Keratinocyte (primary cell): ENCODE data around the gene HDAC10. TPM values are rescaled to one million over a fixed set of nuclear protein-coding genes. Genes with fewer than 3 reads are reported as not detected.

Experiments
- DNase-seq: peaks from one replicate; pipeline ENCODE4 v3.0.0-alpha.2; 2011; ENCODE audit warnings: low read depth, missing footprints, low spot score
- FAIRE-seq: peaks from 2 replicates; lab custom pipeline; 2011; peaks lifted over from hg19 to GRCh38; lab: Jason Lieb, UNC
- H2AFZ ChIP-seq: 2 replicates; pipeline ENCODE4 v1.6.0; 2012; ENCODE audit warnings: low read length, control low read depth, inconsistent platforms; ENCODE audit not compliant: control insufficient read depth
- H3K27ac ChIP-seq: 2 replicates; pipeline ENCODE4 v1.5.1; 2011; ENCODE audit warnings: low read length; ENCODE audit not compliant: control insufficient read depth, insufficient read depth
- H3K27me3 ChIP-seq: 3 replicates; pipeline ENCODE4 v1.6.0; 2011; ENCODE audit warnings: low read length; ENCODE audit not compliant: control insufficient read depth, insufficient read depth; ENCODE audit errors: extremely low read depth
- H3K36me3 ChIP-seq, 2 experiments: 2 replicates in 1 of 2; 3 replicates in 1 of 2; pipeline ENCODE4 v1.5.1; 2011; ENCODE audit warnings: low read length in 2 of 2, mild to moderate bottlenecking in 1 of 2; ENCODE audit not compliant: control insufficient read depth in 2 of 2, insufficient read depth in 2 of 2; ENCODE audit errors: extremely low read depth in 1 of 2
- H3K4me1 ChIP-seq: 3 replicates; pipeline ENCODE4 v1.5.1; 2011; ENCODE audit warnings: low read length; ENCODE audit not compliant: control insufficient read depth, insufficient read depth; ENCODE audit errors: extremely low read depth
- H3K4me2 ChIP-seq: 3 replicates; pipeline ENCODE4 v1.6.0; 2011; ENCODE audit warnings: low read depth, low read length; ENCODE audit not compliant: control insufficient read depth, insufficient read depth; ENCODE audit errors: extremely low read depth
- H3K4me3 ChIP-seq, 3 experiments: fragments of 200-600 bp in 1 of 3; sonication (generic) in 1 of 3; 2 replicates in 2 of 3; 3 replicates in 1 of 3; pipeline ENCODE4 v1.5.1; 2011 to 2016; ENCODE audit warnings: low read length in 3 of 3, mild to moderate bottlenecking in 3 of 3, control low read depth in 2 of 3, inconsistent platforms in 1 of 3, low read depth in 1 of 3, mixed read lengths in 1 of 3, mixed run types in 1 of 3, moderate library complexity in 1 of 3; ENCODE audit not compliant: control insufficient read depth in 2 of 3, insufficient read depth in 2 of 3; ENCODE audit errors: extremely low read depth in 1 of 3
- H3K79me2 ChIP-seq: 2 replicates; pipeline ENCODE4 v1.6.0; 2012; ENCODE audit warnings: low read length; ENCODE audit not compliant: control insufficient read depth, insufficient read depth
- H3K9ac ChIP-seq: 3 replicates; pipeline ENCODE4 v1.6.0; 2011; ENCODE audit warnings: low read length; ENCODE audit not compliant: control insufficient read depth, insufficient read depth; ENCODE audit errors: extremely low read depth
- H3K9me1 ChIP-seq: 3 replicates; pipeline ENCODE4 v1.6.0; 2011; ENCODE audit warnings: low read length; ENCODE audit not compliant: control insufficient read depth, insufficient read depth; ENCODE audit errors: extremely low read depth
- H3K9me3 ChIP-seq: 2 replicates; pipeline ENCODE4 v1.5.1; 2012; ENCODE audit warnings: low read depth, low read length; ENCODE audit not compliant: control insufficient read depth
- H4K20me1 ChIP-seq: 3 replicates; pipeline ENCODE4 v1.6.0; 2011; ENCODE audit warnings: low read length; ENCODE audit not compliant: control insufficient read depth, insufficient read depth; ENCODE audit errors: extremely low read depth
- EZH2 ChIP-seq: IDR thresholded peaks from one replicate; pipeline ENCODE4 v1.6.1; 2012; ENCODE audit warnings: inconsistent platforms, mild to moderate bottlenecking, low read length, moderate library complexity
- dilution Hi-C: fragments of 300-500 bp; cut with MboI; formaldehyde crosslinking; loops from one replicate; pipeline ENCODE4 v1.7.0; 2020; ENCODE audit warnings: low sequenced_read_pairs; ENCODE audit not compliant: extremely low pct_ligation_motif_present
- polyA plus RNA-seq, 5 experiments: library from polyadenylated mRNA; depleted of rRNA in 3 of 5; stranded (reverse) in 3 of 5; stranded (forward) in 1 of 5; unstranded in 1 of 5; fragments of >200 nt; gene quantifications; 1 replicate in 1 of 5; 2 replicates in 3 of 5; 3 replicates in 1 of 5; pipeline versions ENCODE4 v1.2.1 to v1.2.3, GENCODE V29; 2011 to 2012; ENCODE audit warnings: missing spikeins in 2 of 5, low read depth in 1 of 5, low replicate concordance in 1 of 5
- TF ChIP-seq, protein P1 (sequence below), 3 experiments: IDR thresholded peaks in 1 of 3; conservative IDR thresholded peaks in 1 of 3; optimal IDR thresholded peaks in 1 of 3; 2 replicates in 2 of 3; 3 replicates in 1 of 3; pipeline versions ENCODE3 to v1.5.1; 2011; ENCODE audit warnings: low read length in 3 of 3, mild to moderate bottlenecking in 3 of 3, moderate library complexity in 2 of 3, control low read depth in 1 of 3, inconsistent platforms in 1 of 3; ENCODE audit not compliant: insufficient read depth in 2 of 3; ENCODE audit errors: extremely low read depth in 1 of 3

The HDAC10 gene
- polyA plus RNA-seq, 1 donor (not counting 4 experiments of a cell fraction or from before 2014, with no cell fraction given), result 4.7 TPM

DNA sequence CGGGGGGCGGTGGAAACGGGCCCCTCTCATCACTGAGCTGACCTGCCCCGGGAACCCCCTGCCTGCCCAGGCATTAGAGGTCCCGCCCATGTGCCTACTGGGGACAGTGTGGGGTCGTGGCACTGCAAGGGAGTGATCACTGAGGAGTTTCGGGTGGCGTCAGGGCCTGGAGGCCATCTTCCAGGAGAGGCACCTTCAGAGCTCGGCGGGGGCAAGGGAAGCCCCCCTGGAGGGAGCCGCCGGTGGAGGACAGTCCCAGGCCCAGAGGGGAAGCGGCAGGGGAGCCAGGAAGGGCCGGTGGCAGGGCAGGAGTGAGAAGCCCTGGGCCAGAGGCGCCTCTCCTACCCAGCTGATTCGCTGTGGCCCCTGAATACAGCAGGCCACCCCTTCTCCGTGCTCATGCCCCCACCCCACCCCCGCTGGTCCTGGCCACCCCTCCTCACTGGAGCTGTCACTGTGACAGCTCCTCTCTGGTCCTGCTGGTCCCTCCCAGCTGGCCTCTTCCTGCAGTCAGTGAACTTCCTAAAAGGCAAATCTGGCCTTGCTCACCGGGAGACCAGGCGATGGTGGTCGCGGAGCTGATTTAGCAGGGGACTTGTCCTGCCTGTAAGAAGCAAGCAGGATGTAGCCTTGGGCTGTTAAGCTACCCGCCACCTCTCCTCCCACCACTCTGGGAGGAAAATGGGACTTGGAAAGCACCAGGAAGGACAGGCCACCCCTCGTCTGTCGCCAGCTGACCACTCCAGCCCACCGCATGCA, 21.2 kb upstream of the HDAC10 start:
- FAIRE-seq, result no peak
- Histone ChIP-seq H3K4me3 (no peak overlapping the region), H3K36me3 (peaks cover 13 to 22% of the 10 kb centered on the region in 2 experiments), H3K27me3 (peaks cover 5% of the 10 kb centered on the region), H3K9me1 (no peaks in the 10 kb centered on the region), H3K9me3 (peaks cover 2% of the 10 kb centered on the region), H3K79me2 (no peaks in the 10 kb centered on the region), H3K27ac (no peak overlapping the region), H2AFZ (no peak overlapping the region), H4K20me1 (peaks cover 6% of the 10 kb centered on the region), H3K9ac (no peak overlapping the region), H3K4me1 (peaks cover 20% of the 10 kb centered on the region), H3K4me2 (no peak overlapping the region)
- DNase-seq, result no peak
- TF ChIP-seq, protein P1, sequence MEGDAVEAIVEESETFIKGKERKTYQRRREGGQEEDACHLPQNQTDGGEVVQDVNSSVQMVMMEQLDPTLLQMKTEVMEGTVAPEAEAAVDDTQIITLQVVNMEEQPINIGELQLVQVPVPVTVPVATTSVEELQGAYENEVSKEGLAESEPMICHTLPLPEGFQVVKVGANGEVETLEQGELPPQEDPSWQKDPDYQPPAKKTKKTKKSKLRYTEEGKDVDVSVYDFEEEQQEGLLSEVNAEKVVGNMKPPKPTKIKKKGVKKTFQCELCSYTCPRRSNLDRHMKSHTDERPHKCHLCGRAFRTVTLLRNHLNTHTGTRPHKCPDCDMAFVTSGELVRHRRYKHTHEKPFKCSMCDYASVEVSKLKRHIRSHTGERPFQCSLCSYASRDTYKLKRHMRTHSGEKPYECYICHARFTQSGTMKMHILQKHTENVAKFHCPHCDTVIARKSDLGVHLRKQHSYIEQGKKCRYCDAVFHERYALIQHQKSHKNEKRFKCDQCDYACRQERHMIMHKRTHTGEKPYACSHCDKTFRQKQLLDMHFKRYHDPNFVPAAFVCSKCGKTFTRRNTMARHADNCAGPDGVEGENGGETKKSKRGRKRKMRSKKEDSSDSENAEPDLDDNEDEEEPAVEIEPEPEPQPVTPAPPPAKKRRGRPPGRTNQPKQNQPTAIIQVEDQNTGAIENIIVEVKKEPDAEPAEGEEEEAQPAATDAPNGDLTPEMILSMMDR (optimal IDR thresholded peaks at IDR 0.05 in 1 of 3, IDR thresholded peaks at IDR 0.05 in 1 of 3, conservative IDR thresholded peaks at IDR 0.05 in 1 of 3; ENCODE audit: extremely low read depth in 1 of 3, insufficient read depth in 2 of 3, low read length in 3 of 3), result no peak
- TF ChIP-seq EZH2, result no peak
- dilution Hi-C loops, result no loop called here

DNA sequence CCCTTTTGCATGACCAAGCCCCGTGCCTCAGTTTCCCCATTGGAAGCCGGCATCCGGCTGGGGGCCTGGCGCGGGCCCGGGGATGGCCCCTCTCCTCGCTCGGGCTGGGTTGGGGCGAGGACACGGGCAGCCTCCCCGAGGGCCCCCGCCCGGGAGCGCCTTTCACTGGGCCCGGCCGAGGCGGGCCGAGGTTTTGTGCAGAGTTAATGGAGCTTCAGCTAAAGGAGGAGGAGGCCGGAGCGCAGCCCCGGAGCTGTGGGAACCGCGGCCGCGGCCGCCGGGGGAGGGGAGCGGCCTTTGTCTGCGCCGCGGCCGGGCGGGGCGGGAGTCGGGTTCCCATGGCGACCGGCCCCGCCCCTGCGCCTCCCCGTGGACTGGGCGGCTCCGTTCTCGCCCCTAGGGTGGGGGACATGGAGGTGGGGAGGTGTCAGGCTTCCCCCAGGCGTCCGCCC, 20.5 kb upstream of the HDAC10 start:
- TF ChIP-seq EZH2, result no peak
- TF ChIP-seq, protein P1 (optimal IDR thresholded peaks at IDR 0.05 in 1 of 3, IDR thresholded peaks at IDR 0.05 in 1 of 3, conservative IDR thresholded peaks at IDR 0.05 in 1 of 3; ENCODE audit: extremely low read depth in 1 of 3, insufficient read depth in 2 of 3, low read length in 3 of 3), result peak in 2 of 3 experiments; percentile 38 to 47
- Histone ChIP-seq H4K20me1 (peaks cover 6% of the 10 kb centered on the region), H3K4me1 (peaks cover 20% of the 10 kb centered on the region), H3K9me3 (peaks cover 2% of the 10 kb centered on the region), H3K9ac (no peak overlapping the region), H3K4me3 (peak overlapping the region in 2 of 3 experiments; percentile 59 to 74), H3K36me3 (peaks cover 13 to 19% of the 10 kb centered on the region in 2 experiments), H3K27ac (no peak overlapping the region), H3K9me1 (no peaks in the 10 kb centered on the region), H3K79me2 (no peaks in the 10 kb centered on the region), H3K4me2 (peak overlapping the region; percentile 87), H3K27me3 (peaks cover 5% of the 10 kb centered on the region), H2AFZ (no peak overlapping the region)
- dilution Hi-C loops, result no loop called here
- no peak for DNase-seq
- no peak for FAIRE-seq
